Amygdala (tissue), 56 donors: Measurements from ENCODE around the gene AKR1D1.
"Not testable (repeated sequence)": the region's sequence is repeated elsewhere in the genome, so short reads cannot be mapped to it uniquely, and the experiment has no call there.

Experiments used
- DNase-seq, 56 donors: peaks; one replicate each; lab custom pipeline; 2025; lab: John Stamatoyannopoulos, UW

Gene AKR1D1, protein sequence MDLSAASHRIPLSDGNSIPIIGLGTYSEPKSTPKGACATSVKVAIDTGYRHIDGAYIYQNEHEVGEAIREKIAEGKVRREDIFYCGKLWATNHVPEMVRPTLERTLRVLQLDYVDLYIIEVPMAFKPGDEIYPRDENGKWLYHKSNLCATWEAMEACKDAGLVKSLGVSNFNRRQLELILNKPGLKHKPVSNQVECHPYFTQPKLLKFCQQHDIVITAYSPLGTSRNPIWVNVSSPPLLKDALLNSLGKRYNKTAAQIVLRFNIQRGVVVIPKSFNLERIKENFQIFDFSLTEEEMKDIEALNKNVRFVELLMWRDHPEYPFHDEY

GRCh38 chr7:138076196-138076595 is at the start of gene AKR1D1:
Gene AKR1D1, plus strand, starts transcription at chr7:138076459. Its CDS starts 60 bp downstream, at chr7:138076519.
- no peak for DNase-seq

DNA sequence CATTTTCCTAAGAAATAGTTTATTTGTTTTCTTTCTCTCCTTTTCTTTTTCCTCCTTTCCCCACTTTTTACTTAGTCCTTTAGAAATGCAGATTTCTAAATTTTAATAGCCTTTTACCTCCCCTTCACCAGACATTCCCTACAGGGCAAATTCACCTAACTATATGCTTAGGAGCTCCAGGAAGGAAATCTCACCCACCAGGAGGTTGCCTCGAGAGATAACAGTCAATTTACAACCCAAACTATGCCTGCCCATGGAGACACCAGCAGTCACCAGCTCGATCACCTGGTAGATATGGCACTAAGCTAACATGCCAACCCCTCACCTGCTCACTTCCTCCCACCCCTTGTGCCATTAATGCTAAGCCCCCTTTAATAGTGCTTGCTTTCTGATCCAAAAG is 49.2 kb upstream of the AKR1D1 start:
- DNase-seq: no peak

- no peak for DNase-seq
These were observed 47.1 kb upstream of the AKR1D1 start for GRCh38 chr7:138029126-138029525.

- DNase-seq: no peak
These were observed 46.3 kb upstream of the AKR1D1 start for GRCh38 chr7:138029941-138030340.

- no peak for DNase-seq
These were observed 45.4 kb upstream of the AKR1D1 start for GRCh38 chr7:138030679-138031351.

GRCh38 chr7:138032186-138032585 is 44.1 kb upstream of the AKR1D1 start:
- no peak for DNase-seq

- no peak for DNase-seq
These were observed 43.5 kb upstream of the AKR1D1 start for GRCh38 chr7:138032770-138033169.

GRCh38 chr7:138033241-138033640 is 43.0 kb upstream of the AKR1D1 start:
- DNase-seq: no peak

GRCh38 chr7:138036135-138036534 is 40.1 kb upstream of the AKR1D1 start:
- no peak for DNase-seq

DNA sequence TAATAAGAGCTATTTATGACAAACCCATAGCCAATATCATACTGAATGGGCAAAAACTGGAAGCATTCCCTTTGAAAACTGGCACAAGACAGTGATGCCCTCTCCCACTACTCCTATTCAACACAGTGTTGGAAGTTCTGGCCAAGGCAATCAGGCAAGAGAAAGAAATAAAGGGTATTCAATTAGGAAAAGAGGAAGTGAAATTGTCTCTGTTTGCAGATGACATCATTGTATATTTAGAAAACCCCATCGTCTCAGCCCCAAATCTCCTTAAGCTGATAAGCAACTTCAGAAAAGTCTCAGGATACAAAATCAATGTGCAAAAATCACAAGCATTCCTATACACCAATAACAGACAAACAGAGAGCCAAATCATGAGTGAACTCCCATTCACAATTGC is 36.2 kb upstream of the AKR1D1 start:
- DNase-seq: not testable (repeated sequence)

- no peak for DNase-seq
These were observed 31.4 kb upstream of the AKR1D1 start for GRCh38 chr7:138044897-138045296.

DNA sequence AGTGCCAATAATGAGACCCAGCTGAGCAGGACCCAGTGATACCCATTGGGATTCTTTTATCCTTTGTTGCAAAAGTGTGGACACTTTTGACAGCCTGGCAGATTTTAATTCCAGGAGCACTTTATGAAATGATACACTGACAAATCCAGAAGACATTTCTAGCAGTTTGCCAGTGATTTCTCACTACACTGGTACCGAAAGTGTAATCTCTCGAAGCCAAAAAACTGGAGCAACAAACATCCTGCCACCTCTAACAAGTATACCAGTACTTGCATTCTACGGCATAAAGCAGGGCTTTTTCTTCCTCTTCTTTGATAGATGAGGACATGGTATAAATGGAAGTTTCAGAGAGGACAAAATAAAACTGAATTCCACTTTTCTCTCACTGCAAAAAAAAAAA is 28.4 kb upstream of the AKR1D1 start:
- no peak for DNase-seq

- no peak for DNase-seq
These were observed 26.6 kb upstream of the AKR1D1 start for GRCh38 chr7:138049505-138050116.

GRCh38 chr7:138051712-138052247 is 24.5 kb upstream of the AKR1D1 start:
- not testable (repeated sequence) for DNase-seq

DNA sequence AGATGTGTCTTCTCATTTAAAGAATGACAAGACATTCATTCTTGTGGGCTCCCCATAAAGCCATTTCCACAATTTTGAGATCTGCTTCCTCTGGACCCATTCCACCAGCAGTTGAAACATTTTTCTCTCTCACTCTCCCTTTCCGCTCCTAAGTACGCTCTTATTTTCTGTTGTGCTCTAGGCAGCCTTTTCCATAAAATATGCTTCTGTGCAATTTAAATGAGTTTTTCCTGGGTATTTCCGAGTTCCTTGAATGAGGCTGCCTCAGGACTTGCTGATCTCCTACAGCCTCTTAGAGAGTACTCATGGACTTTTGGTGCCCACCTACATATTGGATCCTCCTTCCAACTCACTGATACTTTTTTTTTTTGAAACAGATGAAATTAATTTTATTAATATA is 23.6 kb upstream of the AKR1D1 start:
- no peak for DNase-seq

DNA sequence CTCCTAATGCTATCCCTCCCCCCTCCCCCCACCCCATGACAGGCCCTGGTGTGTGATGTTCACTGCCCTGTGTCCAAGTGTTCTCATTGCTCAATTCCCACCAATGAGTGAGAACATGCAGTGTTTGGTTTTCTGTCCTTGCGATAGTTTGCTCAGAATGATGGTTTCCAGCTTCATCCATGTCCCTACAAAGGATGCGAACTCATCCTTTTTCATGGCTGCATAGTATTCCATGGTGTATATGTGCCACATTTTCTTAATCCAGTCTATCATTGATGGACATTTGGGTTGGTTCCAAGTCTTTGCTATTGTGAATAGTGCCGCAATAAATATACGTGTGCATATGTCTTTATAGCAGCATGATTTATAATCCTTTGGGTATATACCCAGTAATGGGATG is 20.6 kb upstream of the AKR1D1 start:
- not testable (repeated sequence) for DNase-seq

GRCh38 chr7:138063400-138063799 is 12.9 kb upstream of the AKR1D1 start:
- no peak for DNase-seq

DNA sequence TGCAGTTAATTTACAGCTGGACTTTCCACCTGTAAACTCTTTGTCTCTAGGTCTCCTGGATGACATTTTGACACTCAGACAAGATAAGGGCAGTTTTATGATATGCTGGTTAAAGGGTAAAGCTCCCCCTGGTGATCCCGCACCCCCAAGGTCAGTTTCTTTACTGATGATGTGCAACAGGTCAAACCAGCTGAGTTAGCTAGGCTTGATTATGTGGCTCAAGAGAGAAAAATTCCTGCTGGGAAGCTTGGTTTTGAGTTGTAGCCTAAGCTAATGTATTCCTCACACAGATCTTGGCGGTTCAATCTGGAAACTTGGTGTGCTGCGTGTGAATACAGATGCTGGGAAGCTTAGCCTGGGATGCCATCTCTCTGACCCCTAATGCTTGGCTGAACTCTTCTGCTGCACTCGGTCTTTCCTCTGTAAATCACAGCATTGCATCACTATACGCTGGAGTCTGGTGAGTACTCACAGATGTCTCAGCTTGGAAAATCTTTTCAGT is 11.4 kb upstream of the AKR1D1 start:
- DNase-seq: no peak

GRCh38 chr7:138065827-138066226 is 10.4 kb upstream of the AKR1D1 start:
- no peak for DNase-seq

DNA sequence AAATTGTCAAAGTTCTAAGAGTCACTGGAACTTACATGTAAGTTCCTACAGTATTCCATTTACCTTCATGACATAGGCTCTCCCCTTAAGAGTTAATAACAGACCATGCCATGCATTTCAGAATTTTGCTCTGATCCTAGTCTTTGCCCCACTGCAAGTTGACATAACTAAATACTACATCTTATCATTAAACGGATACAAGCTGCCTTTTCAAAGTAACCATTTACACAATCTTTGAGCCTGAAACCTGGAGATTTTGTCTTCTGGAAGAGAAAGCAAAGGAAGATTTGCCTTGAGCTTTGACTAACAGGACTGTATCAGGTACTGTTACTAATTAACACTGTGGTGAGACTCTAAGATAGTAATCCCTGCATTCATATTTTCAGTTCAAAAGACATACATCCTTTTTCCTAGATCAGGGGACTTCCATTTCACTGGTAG is 9.3 kb upstream of the AKR1D1 start:
- DNase-seq: no peak

DNA sequence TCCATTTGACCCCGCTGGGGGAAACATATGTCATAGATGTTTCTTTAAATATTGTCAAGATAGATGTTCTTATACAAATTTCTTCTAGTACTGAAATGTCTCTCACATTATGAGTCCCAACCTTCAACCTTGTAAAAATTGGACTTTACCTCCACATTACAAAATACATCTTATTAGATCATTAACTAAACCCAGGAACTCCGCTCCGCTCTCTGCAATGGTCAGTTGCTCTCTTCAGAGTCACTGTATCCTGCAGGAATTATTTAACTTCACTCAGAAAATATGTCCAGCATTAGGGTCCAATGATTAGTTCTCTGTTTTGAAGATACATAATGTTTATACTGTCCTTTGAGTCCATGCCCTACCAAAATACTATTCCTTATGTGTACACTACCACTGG is 8.5 kb upstream of the AKR1D1 start:
- DNase-seq: no peak
